EL (cell line): ENCODE data around the gene WDR70.
A peak's percentile ranks its signal among the peaks of the same experiment; 100 is the strongest.
"Not testable (repeated sequence)": the region's sequence is repeated elsewhere in the genome, so short reads cannot be mapped to it uniquely, and the experiment has no call there.

ENCODE experiments used
- DNase-seq: peaks from one replicate; pipeline ENCODE4 v3.0.0-alpha.2; 2016

The WDR70 gene

GRCh38 chr5:37575541-37576489 lies 196.7 kb downstream of the WDR70 start:
- no peak for DNase-seq

GRCh38 chr5:37576552-37576951 lies 197.4 kb downstream of the WDR70 start:
- no peak for DNase-seq

- no peak for DNase-seq
Measured at GRCh38 chr5:37578176-37578575, 199.1 kb downstream of the WDR70 start.

GRCh38 chr5:37580106-37580505 lies 201.0 kb downstream of the WDR70 start:
- DNase-seq: no peak

GRCh38 chr5:37582202-37582601 lies 203.1 kb downstream of the WDR70 start:
- DNase-seq: no peak

- not testable (repeated sequence) for DNase-seq
Measured at GRCh38 chr5:37593292-37593691, 214.2 kb downstream of the WDR70 start.

- DNase-seq: not testable (repeated sequence)
Measured at GRCh38 chr5:37594864-37595263, 215.7 kb downstream of the WDR70 start.

- DNase-seq: no peak
Measured at GRCh38 chr5:37598733-37599132, 219.6 kb downstream of the WDR70 start.

- no peak for DNase-seq
Measured at GRCh38 chr5:37601163-37601562, 222.0 kb downstream of the WDR70 start.

GRCh38 chr5:37603072-37603471 lies 224.0 kb downstream of the WDR70 start:
- no peak for DNase-seq

- DNase-seq: no peak
Measured at GRCh38 chr5:37604290-37604689, 225.2 kb downstream of the WDR70 start.

GRCh38 chr5:37606148-37606547 lies 227.0 kb downstream of the WDR70 start:
- peak; percentile 2 for DNase-seq

- DNase-seq: no peak
Measured at GRCh38 chr5:37606632-37607248, 227.6 kb downstream of the WDR70 start.

GRCh38 chr5:37615184-37615583 lies 236.1 kb downstream of the WDR70 start:
- peak; percentile 91 for DNase-seq

- peak; percentile 20 for DNase-seq
Measured at GRCh38 chr5:37619353-37619752, 240.2 kb downstream of the WDR70 start.

- not testable (repeated sequence) for DNase-seq
Measured at GRCh38 chr5:37622354-37622753, 243.2 kb downstream of the WDR70 start.

GRCh38 chr5:37626266-37626665 lies 247.1 kb downstream of the WDR70 start:
- no peak for DNase-seq

GRCh38 chr5:37628876-37629275 lies 249.8 kb downstream of the WDR70 start:
- DNase-seq: no peak

- DNase-seq: no peak
Measured at GRCh38 chr5:37631939-37632338, 252.8 kb downstream of the WDR70 start.

GRCh38 chr5:37637165-37637845 lies 258.2 kb downstream of the WDR70 start:
- DNase-seq: peak; percentile 44

- DNase-seq: peak; percentile 13
Measured at GRCh38 chr5:37638897-37639296, 259.8 kb downstream of the WDR70 start.

GRCh38 chr5:37640088-37640487 lies 261.0 kb downstream of the WDR70 start:
- peak; percentile 32 for DNase-seq

GRCh38 chr5:37641933-37642332 lies 262.8 kb downstream of the WDR70 start:
- DNase-seq: no peak

- DNase-seq: no peak
Measured at GRCh38 chr5:37645707-37646106, 266.6 kb downstream of the WDR70 start.
